Ovary (tissue), 3 donors: ENCODE data around the gene TTC9.

Experiments used
- CTCF ChIP-seq, 3 donors: fragments of 450-650 bp in 2 of 3; fragments of 200-600 bp in 1 of 3; IDR thresholded peaks; one replicate each; pipeline versions ENCODE4 v1.5.1 to v1.8.0; 2016 to 2022; ENCODE audit warnings: antibody characterized with exemption in 3 of 3, mild to moderate bottlenecking in 1 of 3
- EP300 ChIP-seq: sonication (generic); formaldehyde crosslinking; IDR thresholded peaks from one replicate; pipeline ENCODE4 v1.6.1; 2017; ENCODE audit warnings: antibody characterized with exemption
- donor health status: DM: no; HTN: no; CAD: no.

GRCh38 chr14:70709726-70710382 lies 68.1 kb downstream of the TTC9 start:
- TF ChIP-seq CTCF (IDR thresholded peaks at IDR 0.05) (no peak), EP300 (no peak)
